Lung (tissue), 12 donors: ENCODE results near the gene TXNRD2. TPM values are rescaled to one million over a fixed set of nuclear protein-coding genes. Genes with fewer than 3 reads are reported as not detected.

Source experiments
- ATAC-seq: fragments of 200-7000 bp; cut with Tn5 transposase; one replicate; pipeline ENCODE4 v1.9.1; 2020; ENCODE audit warnings: moderate number of reproducible peaks; ENCODE audit not compliant: insufficient read depth, low FRiP score
- DNase-seq, 3 donors: peaks; one replicate each; pipeline ENCODE4 v3.0.0-alpha.2; 2013 to 2017
- H3K27ac ChIP-seq, 2 donors: one replicate each; pipeline ENCODE4 v1.5.1; 2013; ENCODE audit warnings: mild to moderate bottlenecking in 2 of 2, moderate library complexity in 2 of 2, control low read depth in 1 of 2, inconsistent platforms in 1 of 2, low read depth in 1 of 2, low read length in 1 of 2
- H3K27me3 ChIP-seq, 3 donors: one replicate each; pipeline ENCODE4 v1.5.1; 2013; ENCODE audit warnings: low read length in 2 of 3; ENCODE audit not compliant: control insufficient read depth in 3 of 3, insufficient read depth in 3 of 3
- H3K36me3 ChIP-seq, 4 donors: one replicate each; pipeline ENCODE4 v1.5.1; 2013; ENCODE audit warnings: low read length in 4 of 4, mild to moderate bottlenecking in 1 of 4, moderate library complexity in 1 of 4; ENCODE audit not compliant: control insufficient read depth in 4 of 4, insufficient read depth in 4 of 4
- H3K4me1 ChIP-seq, 5 donors: one replicate each; pipeline ENCODE4 v1.5.1; 2013; ENCODE audit warnings: low read length in 5 of 5, mild to moderate bottlenecking in 2 of 5, moderate library complexity in 1 of 5; ENCODE audit not compliant: control insufficient read depth in 5 of 5, insufficient read depth in 5 of 5
- H3K4me3 ChIP-seq: one replicate; pipeline ENCODE4 v1.5.1; 2013; ENCODE audit warnings: mild to moderate bottlenecking, control low read depth, moderate library complexity
- H3K9ac ChIP-seq, 2 donors: one replicate each; pipeline ENCODE4 v1.5.1; 2013; ENCODE audit warnings: low read length in 2 of 2, control low read depth in 1 of 2; ENCODE audit not compliant: insufficient read depth in 1 of 2
- H3K9me3 ChIP-seq, 4 donors: one replicate each; pipeline ENCODE4 v1.5.1; 2013; ENCODE audit warnings: low read length in 3 of 4, mild to moderate bottlenecking in 1 of 4, moderate library complexity in 1 of 4; ENCODE audit not compliant: control insufficient read depth in 4 of 4, insufficient read depth in 3 of 4
- WGBS, 2 donors: extraction: QIAGEN DNeasy Blood & Tissue Kit; methylation state at CpG; one replicate each; pipeline ENCODE4 v1.1.7; 2013; 5-methylcytosine and 5-hydroxymethylcytosine counted together
- polyA plus RNA-seq, 2 donors: library from polyadenylated mRNA; stranded (reverse); fragments of 200-250 nt; gene quantifications; one replicate each; pipeline ENCODE4 v1.2.1, GENCODE V29; 2013
- total RNA-seq, 2 donors: library from RNA; depleted of rRNA in 1 of 2; stranded (reverse); fragments of >200 nt in 1 of 2; gene quantifications; one replicate each; pipeline ENCODE4 v1.2.1, GENCODE V29; 2014 to 2021
- TF ChIP-seq, protein P1 (sequence below): IDR thresholded peaks from 2 replicates; pipeline ENCODE4 v1.5.1; 2012; ENCODE audit warnings: mild to moderate bottlenecking; ENCODE audit errors: control extremely low read depth, extremely low read depth
- donor health status: control.
- donor health status: control.
- donor health status: Bipolar disorder and iron deficiency.
- donor health status: healthy.
- donor health status: DM: yes; HTN: yes; CAD: no.

The TXNRD2 gene
- total and polyA plus RNA-seq, 4 donors, result 20.3 to 59.2 (median 32.2) TPM

DNA sequence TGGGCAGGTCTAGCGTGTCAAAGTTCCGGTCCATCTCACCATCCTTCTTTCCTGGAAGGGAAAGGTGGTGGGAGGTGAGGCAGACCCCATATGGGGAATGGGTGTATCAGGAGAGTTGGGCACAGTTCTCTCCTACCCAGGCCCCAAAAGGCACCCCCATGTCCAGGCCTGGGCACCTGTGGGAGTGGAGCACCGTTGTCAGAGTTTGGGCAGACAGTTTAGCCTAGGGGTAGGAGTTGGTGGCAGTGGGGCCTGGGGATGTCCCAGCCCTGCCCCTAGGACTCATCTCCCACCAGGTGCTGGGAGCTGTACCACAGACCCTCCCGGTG is 34.1 kb upstream of the TXNRD2 start:
- ATAC-seq (no peak), DNase-seq (no peak)
- H3K4me3 ChIP-seq, result no peak overlapping the region
- TF ChIP-seq, protein P1, sequence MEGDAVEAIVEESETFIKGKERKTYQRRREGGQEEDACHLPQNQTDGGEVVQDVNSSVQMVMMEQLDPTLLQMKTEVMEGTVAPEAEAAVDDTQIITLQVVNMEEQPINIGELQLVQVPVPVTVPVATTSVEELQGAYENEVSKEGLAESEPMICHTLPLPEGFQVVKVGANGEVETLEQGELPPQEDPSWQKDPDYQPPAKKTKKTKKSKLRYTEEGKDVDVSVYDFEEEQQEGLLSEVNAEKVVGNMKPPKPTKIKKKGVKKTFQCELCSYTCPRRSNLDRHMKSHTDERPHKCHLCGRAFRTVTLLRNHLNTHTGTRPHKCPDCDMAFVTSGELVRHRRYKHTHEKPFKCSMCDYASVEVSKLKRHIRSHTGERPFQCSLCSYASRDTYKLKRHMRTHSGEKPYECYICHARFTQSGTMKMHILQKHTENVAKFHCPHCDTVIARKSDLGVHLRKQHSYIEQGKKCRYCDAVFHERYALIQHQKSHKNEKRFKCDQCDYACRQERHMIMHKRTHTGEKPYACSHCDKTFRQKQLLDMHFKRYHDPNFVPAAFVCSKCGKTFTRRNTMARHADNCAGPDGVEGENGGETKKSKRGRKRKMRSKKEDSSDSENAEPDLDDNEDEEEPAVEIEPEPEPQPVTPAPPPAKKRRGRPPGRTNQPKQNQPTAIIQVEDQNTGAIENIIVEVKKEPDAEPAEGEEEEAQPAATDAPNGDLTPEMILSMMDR, result no peak
- 74 to 81% methylated on average over 4 of the region's 4 CpGs for WGBS, 2 donors
- no peaks in the 10 kb centered on the region for H3K27me3 ChIP-seq
- no peak overlapping the region for H3K9ac ChIP-seq
- H3K9me3 ChIP-seq, result no peaks in the 10 kb centered on the region
- H3K27ac ChIP-seq, result no peak overlapping the region
- peaks cover 0 to 16% (median 7%) of the 10 kb centered on the region in 4 donors for H3K36me3 ChIP-seq
- H3K4me1 ChIP-seq, result peaks cover 0 to 7% (median 2%) of the 10 kb centered on the region in 5 donors

DNA sequence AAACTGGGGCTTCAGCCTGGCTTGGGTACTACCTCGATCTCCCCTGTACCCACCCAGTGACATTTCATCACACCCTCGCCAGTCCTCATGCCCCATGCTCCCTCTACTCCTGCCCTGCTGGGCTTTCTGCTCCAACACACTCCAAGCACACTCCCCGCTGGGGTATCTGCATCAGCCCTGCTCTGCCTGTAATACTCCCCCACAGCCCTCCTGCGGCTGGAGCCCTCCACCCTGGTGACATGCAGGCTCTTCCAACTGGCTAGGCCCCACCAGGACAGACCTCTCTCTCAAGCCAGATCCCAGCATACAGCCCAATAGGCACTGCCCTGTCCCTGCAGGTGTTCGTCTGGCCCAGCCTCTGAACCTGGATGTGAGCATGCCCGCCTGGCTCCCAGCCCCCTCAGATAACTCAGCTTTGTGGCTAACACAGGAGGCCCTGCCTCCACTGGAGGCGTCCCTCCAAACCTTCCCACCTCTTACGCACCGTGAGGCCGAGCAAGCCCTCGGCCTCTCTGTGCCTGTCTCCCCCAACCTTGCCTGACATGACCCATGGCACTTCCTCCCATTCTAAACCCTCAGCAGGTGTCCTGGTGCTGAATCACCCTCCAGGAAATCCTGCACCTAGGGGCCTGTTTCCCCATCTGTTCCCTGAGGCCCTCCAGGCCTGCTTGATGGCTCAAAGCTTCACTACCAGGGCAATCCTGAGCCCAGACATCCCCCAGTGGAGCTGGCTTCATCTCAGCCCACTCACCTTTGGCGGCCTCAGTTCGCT is 33.5 kb upstream of the TXNRD2 start:
- TF ChIP-seq, protein P1, result no peak
- H3K27me3 ChIP-seq, result no peaks in the 10 kb centered on the region
- ATAC-seq, result no peak
- peaks cover 0 to 8% (median 3%) of the 10 kb centered on the region in 5 donors for H3K4me1 ChIP-seq
- DNase-seq, result no peak
- no peak overlapping the region for H3K9ac ChIP-seq
- no peaks in the 10 kb centered on the region for H3K9me3 ChIP-seq
- 49 to 65% methylated on average over 13 of the region's 13 CpGs for WGBS, 2 donors
- H3K36me3 ChIP-seq, result peaks cover 0 to 16% (median 6%) of the 10 kb centered on the region in 4 donors
- no peak overlapping the region for H3K4me3 ChIP-seq
- no peak overlapping the region for H3K27ac ChIP-seq

DNA sequence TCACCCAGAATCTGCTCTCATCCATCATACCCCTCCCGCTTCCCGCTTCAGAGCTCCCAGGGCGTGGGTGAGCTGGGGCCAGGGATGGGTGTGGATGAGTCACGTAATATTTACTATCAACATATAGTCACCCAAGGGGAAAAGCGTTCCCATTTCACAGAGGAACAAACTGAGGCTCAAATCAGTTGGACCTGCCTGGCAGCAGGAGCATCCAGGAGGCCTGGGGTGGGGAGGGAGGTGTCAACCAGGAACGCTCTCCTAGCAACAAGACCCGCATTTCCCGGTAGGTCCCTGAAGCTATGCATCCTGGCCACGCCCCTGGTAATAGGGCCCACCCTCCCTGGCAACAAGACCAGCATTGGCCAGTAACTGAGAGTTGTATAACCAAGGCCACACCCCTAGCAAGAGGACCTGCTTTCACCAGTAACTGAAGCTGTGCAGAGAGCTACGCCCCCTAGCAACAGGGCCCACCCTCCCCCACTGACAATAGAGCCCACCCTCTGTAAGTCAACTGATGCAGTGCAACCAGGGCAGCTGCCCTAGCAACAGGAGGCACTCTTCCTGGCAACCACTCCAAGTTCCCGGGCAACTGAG is 32.7 kb upstream of the TXNRD2 start:
- Histone ChIP-seq H3K36me3 (peaks cover 0 to 16% (median 5%) of the 10 kb centered on the region in 4 donors), H3K4me1 (peaks cover 0 to 8% (median 3%) of the 10 kb centered on the region in 5 donors), H3K9ac (no peak overlapping the region), H3K9me3 (no peaks in the 10 kb centered on the region), H3K4me3 (no peak overlapping the region), H3K27ac (no peak overlapping the region), H3K27me3 (no peaks in the 10 kb centered on the region)
- ATAC-seq (peak; percentile 16), DNase-seq (peak; percentile 63 to 80 (median 67))
- TF ChIP-seq, protein P1, result no peak
- WGBS, 2 donors, result 54 to 57% methylated on average over 11 of the region's 11 CpGs
